HG03354 (cell line): ENCODE results near the gene BBX.

Experiments
- ATAC-seq: cut with Tn5 transposase; IDR thresholded peaks from one replicate; pipeline ENCODE4 v1.9.1; 2021; ENCODE audit warnings: mild to moderate bottlenecking; ENCODE audit not compliant: unreplicated experiment, poor library complexity, severe bottlenecking

BBX gene

GRCh38 chr3:107592073-107592472 lies 69.3 kb downstream of the BBX start:
- ATAC-seq, result no peak

DNA sequence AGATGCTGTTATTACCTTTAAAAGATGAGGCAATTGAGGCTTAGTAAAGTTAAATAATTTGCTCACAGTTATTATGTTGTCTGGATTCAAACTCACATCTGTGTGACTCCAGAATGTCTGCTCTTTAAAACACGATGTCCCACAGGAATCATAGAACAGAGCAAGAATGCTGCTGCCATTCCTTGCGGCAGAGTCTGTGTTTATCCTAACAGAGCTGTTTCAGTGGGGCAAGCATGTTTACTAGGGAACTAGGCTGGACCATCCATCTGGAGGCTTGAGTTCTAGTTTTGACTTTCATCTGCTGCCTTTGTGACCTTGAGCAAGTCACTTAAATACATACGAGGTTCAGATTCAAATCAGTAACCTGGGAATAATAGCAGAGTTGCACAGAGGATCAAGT lies 72.1 kb downstream of the BBX start:
- ATAC-seq, result no peak

GRCh38 chr3:107596639-107597038 lies 73.9 kb downstream of the BBX start:
- ATAC-seq, result no peak

- ATAC-seq, result peak; percentile 97
Measured at GRCh38 chr3:107598926-107599771, 76.4 kb downstream of the BBX start.

DNA sequence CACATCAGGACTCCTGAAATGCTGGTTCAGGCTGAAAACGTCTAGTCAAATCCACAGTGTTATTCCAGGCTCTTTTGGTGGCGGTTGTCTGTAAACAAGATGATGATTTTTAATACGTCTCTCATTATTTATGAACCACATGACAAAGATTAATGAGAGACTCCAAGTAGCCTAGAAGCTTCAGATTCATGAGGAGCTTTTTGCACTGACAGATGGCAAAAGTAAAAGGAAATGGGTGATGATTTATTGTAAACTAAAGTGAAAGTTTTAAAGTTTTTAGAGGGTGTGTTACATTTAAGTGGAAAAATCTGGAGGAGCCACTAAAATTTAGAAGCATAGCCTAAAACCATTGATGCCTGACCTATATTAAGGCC lies 77.0 kb downstream of the BBX start:
- ATAC-seq, result no peak

DNA sequence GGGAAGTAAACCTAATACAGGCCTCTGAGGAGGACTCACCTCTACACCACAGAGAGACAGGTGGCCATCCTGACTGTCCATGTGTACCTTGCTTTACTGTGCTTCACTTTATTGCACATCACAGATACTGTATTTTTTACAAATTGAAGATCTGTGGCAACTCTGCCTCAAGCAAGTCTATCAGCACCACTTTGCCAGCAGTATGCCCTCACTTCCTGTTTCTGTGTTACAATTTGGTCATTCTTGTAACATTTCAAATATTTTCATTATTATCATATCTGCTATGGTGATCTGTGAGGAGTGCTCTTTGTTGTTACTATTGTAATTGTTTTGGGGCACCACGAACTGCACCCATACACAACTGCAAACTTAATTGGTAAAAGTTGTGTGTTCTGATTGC lies 78.0 kb downstream of the BBX start:
- ATAC-seq, result no peak

DNA sequence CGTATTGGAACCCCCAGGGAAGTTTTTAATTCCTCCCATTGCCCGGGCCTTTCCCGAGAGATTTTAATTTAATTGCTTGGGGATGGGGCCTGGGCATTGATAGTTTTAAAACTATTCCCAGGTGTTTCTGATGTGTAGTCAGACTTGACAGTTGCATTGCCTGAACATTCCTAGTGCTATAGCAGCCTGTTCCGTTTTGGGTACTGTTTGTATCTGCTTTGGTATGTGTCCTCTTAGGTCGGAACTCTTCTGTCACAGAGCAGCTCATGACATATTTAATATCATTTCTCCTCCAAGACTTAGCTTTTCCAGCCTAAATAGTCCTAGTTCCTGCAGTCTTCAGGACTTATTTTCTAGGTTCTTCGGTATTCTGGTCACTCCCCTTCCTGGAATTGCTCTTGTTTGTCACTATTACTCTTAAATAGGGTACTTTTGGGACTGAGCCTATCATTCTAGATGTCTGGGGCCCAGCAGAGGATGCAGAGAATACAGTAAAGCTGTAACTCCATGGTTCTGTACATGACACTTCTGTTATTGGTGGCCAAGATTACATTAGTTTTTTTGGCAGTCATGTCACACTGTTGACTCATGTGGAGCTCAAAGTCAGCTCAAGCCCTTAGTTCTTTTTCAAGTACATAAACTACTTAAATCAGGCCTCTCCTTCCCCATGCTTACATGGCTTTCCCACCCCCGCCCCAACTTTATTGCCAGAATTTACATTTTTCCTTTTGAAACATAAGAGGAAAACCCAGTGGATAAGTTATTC lies 81.5 kb downstream of the BBX start:
- no peak for ATAC-seq

DNA sequence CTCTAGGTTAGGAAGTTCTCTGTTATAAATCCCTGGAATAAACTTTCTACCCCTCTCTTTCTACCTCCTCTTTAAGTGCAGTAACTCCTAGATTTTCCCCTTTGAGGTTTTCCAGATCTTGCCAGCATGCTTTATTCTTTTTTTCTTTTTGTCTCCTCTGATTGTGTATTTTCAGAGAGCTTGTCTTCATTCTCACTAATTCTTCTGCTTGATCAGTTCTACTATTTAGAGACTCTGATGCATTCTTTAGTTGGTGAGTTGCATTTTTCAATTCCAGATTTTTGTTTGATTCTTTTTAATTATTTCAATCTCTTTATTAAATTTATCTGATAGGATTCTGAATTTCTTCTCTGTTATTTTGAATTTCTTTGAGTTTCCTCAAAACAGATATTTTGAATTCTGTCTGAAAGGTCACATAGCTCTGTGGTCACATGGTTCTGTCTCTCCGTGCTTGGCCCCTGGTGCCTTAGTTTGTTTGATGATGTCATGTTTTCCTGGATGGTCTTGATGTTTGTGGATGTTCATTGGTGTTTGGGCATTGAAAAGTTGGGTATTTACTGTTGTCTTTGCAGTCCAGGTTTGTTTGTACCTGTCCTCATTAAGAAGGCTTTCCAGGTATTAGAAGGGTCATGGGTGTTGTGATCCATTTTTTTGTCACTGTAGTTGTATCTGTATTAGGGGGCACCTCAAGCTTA lies 89.2 kb downstream of the BBX start:
- no peak for ATAC-seq

DNA sequence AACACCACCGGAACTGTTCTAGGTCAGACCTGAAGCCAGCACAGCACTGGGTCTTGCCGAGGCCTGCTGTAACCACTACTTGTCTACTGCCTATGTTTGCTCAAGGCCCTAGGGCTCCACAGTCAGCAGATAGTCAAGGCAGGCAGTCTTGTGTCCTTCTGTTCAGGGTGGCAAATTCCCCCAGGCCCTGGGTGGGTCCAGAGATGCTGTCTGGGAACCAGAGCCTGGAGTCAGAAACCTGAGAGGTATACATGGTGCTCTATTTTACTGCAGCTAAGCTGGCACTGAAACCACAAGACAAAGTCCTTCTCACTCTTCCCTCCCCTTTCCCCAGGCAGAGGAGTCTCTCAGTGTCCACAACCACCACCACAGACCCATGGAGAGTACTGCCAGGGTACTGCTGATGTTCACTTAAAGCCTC lies 89.9 kb downstream of the BBX start:
- ATAC-seq, result no peak

GRCh38 chr3:107619549-107619948 lies 96.8 kb downstream of the BBX start:
- ATAC-seq, result no peak

- ATAC-seq, result no peak
Measured at GRCh38 chr3:107620534-107620933, 97.8 kb downstream of the BBX start.

DNA sequence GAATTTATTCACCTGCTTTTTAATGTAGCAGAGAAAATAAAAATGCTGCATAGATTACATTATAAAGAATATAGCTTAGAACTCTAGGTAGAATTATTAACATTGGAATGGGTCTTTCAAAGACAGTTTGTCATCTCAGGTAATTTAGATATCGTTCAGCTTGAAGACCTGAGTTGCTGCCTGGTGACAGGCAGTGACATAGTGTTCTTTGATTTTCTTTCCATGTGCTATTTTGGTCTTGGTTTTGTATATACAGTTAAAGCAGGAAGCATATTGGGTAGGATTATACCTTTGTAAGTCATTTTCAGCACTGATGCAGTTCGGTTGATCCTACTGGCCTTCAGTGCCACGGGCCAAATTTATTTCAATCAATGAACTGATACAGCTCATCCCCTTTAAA lies 98.7 kb downstream of the BBX start:
- no peak for ATAC-seq

GRCh38 chr3:107627962-107628542 lies 105.3 kb downstream of the BBX start:
- ATAC-seq, result no peak

DNA sequence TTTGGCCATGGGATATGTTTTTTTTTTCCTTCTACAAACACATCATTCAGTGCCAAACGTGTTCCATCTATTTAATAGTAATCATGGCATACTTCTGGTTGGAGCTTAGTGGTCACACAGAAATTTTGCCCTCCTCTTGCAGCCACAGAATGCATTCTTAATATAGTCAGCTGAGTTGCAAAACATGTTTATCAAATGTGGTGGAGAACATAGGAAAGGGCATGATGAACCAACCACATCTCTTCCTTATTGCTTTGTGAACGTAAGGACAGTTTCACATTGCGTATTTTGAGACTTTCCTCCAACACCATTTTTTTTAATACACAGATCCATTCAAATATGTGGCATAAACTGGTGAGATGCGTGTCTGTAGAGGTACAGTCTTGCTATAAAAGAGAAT lies 106.8 kb downstream of the BBX start:
- ATAC-seq, result no peak

DNA sequence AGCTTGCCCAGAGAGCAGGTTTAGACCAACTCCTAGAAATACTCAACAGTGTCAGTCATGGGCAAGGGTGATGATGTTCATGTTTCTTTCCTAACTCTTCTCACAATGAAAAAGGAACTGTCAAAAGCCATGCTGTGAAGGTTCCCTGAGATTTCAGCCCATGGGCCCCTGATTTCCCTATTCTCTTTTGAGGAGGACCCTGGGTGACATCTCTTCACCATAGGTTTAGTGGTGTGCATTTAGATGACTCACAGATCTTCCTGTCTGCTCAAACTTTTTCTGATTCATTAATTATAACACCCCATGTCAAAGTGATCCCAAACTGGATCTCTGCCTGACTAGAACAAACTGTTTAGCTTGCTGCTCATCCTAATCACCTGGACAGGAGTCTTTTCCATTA lies 108.0 kb downstream of the BBX start:
- no peak for ATAC-seq

- no peak for ATAC-seq
Measured at GRCh38 chr3:107632576-107632975, 109.8 kb downstream of the BBX start.

GRCh38 chr3:107633327-107634098 lies 110.8 kb downstream of the BBX start:
- ATAC-seq, result peak; percentile 96

GRCh38 chr3:107634099-107634489 lies 111.3 kb downstream of the BBX start:
- peak; percentile 37 for ATAC-seq

DNA sequence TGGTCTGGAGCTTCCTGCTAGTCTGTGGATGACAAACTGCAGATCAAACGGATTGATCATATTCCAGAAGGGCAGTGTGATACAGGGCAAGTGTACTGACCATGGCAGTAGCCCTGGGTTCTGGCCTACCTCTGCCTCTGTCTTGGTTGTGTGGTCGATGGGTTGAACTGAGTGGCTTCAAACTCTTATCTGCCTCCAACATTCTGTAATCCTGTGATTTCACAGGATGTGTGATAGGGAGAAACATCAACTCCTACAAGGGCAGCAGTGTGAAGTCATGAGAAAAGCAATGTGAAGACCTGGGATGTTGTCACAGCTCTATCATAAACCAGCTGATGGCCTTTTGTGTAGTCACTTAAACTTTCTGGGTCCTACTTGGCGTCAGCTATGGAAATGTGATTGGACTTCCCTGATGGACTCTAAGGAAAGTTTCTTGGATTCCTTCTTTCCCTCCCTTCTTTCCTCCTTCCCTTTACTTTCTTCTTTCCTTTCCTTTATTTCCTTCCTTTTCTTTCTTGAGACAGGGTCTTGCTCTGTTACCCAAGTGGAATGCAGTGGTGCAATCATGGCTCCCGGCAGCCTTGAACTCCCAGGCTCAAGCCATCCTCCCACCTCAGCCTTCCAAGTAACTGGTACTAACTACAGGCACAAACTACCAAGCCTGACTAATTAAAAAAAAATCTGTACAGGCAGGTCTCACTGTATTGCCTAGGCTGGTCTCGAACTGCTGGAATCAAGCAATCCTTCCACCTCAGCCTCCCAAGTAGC lies 114.8 kb downstream of the BBX start:
- no peak for ATAC-seq
